GM12878 (cell line): ENCODE data around the gene ATG13. TPM values are rescaled to one million over a fixed set of nuclear protein-coding genes. Genes with fewer than 3 reads are reported as not detected.

Experiments
- ATAC-seq: fragments of 200-7000 bp; cut with Tn5 transposase; 3 replicates; pipeline ENCODE4 v1.9.1; 2020; ENCODE audit warnings: mild to moderate bottlenecking, moderate library complexity
- BruUV-seq: library from RNA; stranded (reverse); fragments of 400-500 nt; replicated peaks from 2 replicates; lab custom pipeline; 2021; lab: Mats Ljungman, UMichigan
- CTCF ChIA-PET: fragments of 300-600 bp; sonication (Branson Sonifier 250); formaldehyde crosslinking; extraction: SDS; loops from one replicate; lab custom pipeline; 2021; ENCODE audit warnings: inconsistent platforms; lab: Yijun Ruan, JAX
- POLR2A ChIA-PET: fragments of 350-600 bp; formaldehyde crosslinking; extraction: SDS; loops from one replicate; lab custom pipeline; 2021; ENCODE audit warnings: inconsistent platforms; lab: Charles Lee
- RAD21 ChIA-PET: fragments of 300-600 bp; sonication (Branson Sonifier 250); formaldehyde crosslinking; loops from one replicate; lab custom pipeline; 2023; ENCODE audit warnings: antibody characterized with exemption; ENCODE audit not compliant: unreplicated experiment; lab: Charles Lee
- SMC1A ChIA-PET: fragments of 300-600 bp; sonication (Branson Sonifier 250); formaldehyde crosslinking; loops from one replicate; lab custom pipeline; 2023; ENCODE audit not compliant: unreplicated experiment, uncharacterized antibody; lab: Charles Lee
- DNase-seq: peaks from one replicate; pipeline ENCODE4 v3.0.0-alpha.2; 2011; ENCODE audit warnings: low read depth, low spot score
- FAIRE-seq: peaks from 3 replicates; lab custom pipeline; 2011; peaks lifted over from hg19 to GRCh38; lab: Jason Lieb, UNC
- H2AFZ ChIP-seq: 2 replicates; pipeline ENCODE4 v1.6.0; 2011; ENCODE audit warnings: low read depth, low read length, control low read depth; ENCODE audit not compliant: control insufficient read depth
- H3K27ac ChIP-seq: 2 replicates; pipeline ENCODE4 v1.5.1; 2011; ENCODE audit warnings: control low read depth; ENCODE audit not compliant: control insufficient read depth, insufficient read depth
- H3K27me3 ChIP-seq, 2 experiments: replicated peaks in 1 of 2; 2 replicates each; pipeline versions ENCODE4 v1.6.0 to v1.6.1; 2011; ENCODE audit warnings: low read length in 1 of 2; ENCODE audit not compliant: control insufficient read depth in 2 of 2, insufficient read depth in 2 of 2
- H3K36me3 ChIP-seq, 2 experiments: 2 replicates each; pipeline ENCODE4 v1.5.1; 2011; ENCODE audit warnings: low read length in 1 of 2; ENCODE audit not compliant: control insufficient read depth in 2 of 2, insufficient read depth in 2 of 2
- H3K4me1 ChIP-seq: 2 replicates; pipeline ENCODE4 v1.6.1; 2011; ENCODE audit warnings: mild to moderate bottlenecking, low read length, moderate library complexity, mixed read lengths; ENCODE audit not compliant: control insufficient read depth, insufficient read depth
- H3K4me2 ChIP-seq: 2 replicates; pipeline ENCODE4 v1.6.0; 2011; ENCODE audit warnings: control low read depth; ENCODE audit not compliant: control insufficient read depth, insufficient read depth
- H3K4me3 ChIP-seq: fragments of 200-600 bp; sonication (generic); 2 replicates; pipeline ENCODE4 v1.5.1; 2016
- H3K79me2 ChIP-seq: 2 replicates; pipeline ENCODE4 v1.6.0; 2011; ENCODE audit warnings: low read length; ENCODE audit not compliant: control insufficient read depth, insufficient read depth
- H3K9ac ChIP-seq: 2 replicates; pipeline ENCODE4 v1.8.0; 2011; ENCODE audit warnings: low read length, control low read depth, mixed read lengths; ENCODE audit not compliant: control insufficient read depth, insufficient read depth
- H3K9me3 ChIP-seq: replicated peaks from 3 replicates; pipeline ENCODE4 v1.5.1; 2011; ENCODE audit warnings: mild to moderate bottlenecking, low read length; ENCODE audit not compliant: control insufficient read depth, insufficient read depth
- H4K20me1 ChIP-seq: 2 replicates; pipeline ENCODE4 v1.6.0; 2011; ENCODE audit not compliant: control insufficient read depth, insufficient read depth
- KLF5 ChIP-seq: fragments of 450-650 bp; IDR thresholded peaks from 2 replicates; pipeline ENCODE4 v1.6.1; 2014; ENCODE audit warnings: mild to moderate bottlenecking; ENCODE audit not compliant: partially characterized antibody
- LARP7 ChIP-seq: fragments of 450-650 bp; IDR thresholded peaks from 2 replicates; pipeline ENCODE4 v1.6.1; 2017; ENCODE audit warnings: mild to moderate bottlenecking
- NR2C1 ChIP-seq: fragments of 450-650 bp; IDR thresholded peaks from 2 replicates; pipeline ENCODE4 v1.6.1; 2017; ENCODE audit warnings: antibody characterized with exemption, mild to moderate bottlenecking, moderate library complexity
- POLR2AphosphoS5 ChIP-seq: IDR thresholded peaks from 2 replicates; pipeline ENCODE4 v1.6.1; 2011; ENCODE audit warnings: mild to moderate bottlenecking, low read length, inconsistent platforms
- SMAD5 ChIP-seq: IDR thresholded peaks from 2 replicates; pipeline ENCODE4 v1.6.1; 2016; ENCODE audit warnings: antibody characterized with exemption, low read depth
- SP1 ChIP-seq: IDR thresholded peaks from one replicate; pipeline ENCODE4 v1.6.1; 2011; ENCODE audit warnings: low read depth, low read length
- SRF ChIP-seq, 2 experiments: IDR thresholded peaks; 2 replicates each; pipeline ENCODE4 v1.6.1; 2011; ENCODE audit warnings: low read depth in 2 of 2, low read length in 2 of 2, mild to moderate bottlenecking in 1 of 2, moderate library complexity in 1 of 2
- STAT3 ChIP-seq: IDR thresholded peaks from 2 replicates; pipeline ENCODE4 v1.6.1; 2011; ENCODE audit warnings: low read depth, low read length, improper control_type of control experiment
- TBL1XR1 ChIP-seq: IDR thresholded peaks from 2 replicates; pipeline ENCODE4 v1.6.1; 2012; ENCODE audit warnings: low read depth, low read length, improper control_type of control experiment
- WGBS: methylation state at CpG from one replicate; pipeline ENCODE4 v1.1.6; 2016; ENCODE audit warnings: low lambda C conversion rate; ENCODE audit not compliant: insufficient replicate concordance, insufficient coverage; ENCODE audit errors: missing lambda C conversion rate; 5-methylcytosine and 5-hydroxymethylcytosine counted together
- in situ Hi-C: fragments of 300-500 bp; cut with MboI; formaldehyde crosslinking; loops from 9 replicates; pipeline ENCODE4 v1.14.3; 2018; ENCODE audit warnings: mixed read lengths
- intact Hi-C: fragments of 100-400 bp; cut with micrococcal nuclease; formaldehyde crosslinking; loops from one replicate; pipeline ENCODE4 v1.14.2; 2022; ENCODE audit not compliant: unreplicated experiment
- polyA plus RNA-seq, 11 experiments: library from polyadenylated mRNA; depleted of rRNA in 4 of 11; unstranded in 6 of 11; stranded (reverse) in 5 of 11; fragments of >200 nt; fragmentation: Nextera tagmentation in 4 of 11; fragmentation: Illumina TruSeq in 1 of 11; extraction: Ambion mirVana in 4 of 11; extraction: Trizol in 1 of 11; gene quantifications; 1 replicate in 1 of 11; 2 replicates in 10 of 11; pipeline versions ENCODE4 v1.2.1 to v1.2.3, GENCODE V29; 2011 to 2016; ENCODE audit warnings: inconsistent platforms in 2 of 11, missing spikeins in 2 of 11, low read depth in 1 of 11
- total RNA-seq, 4 experiments: library from RNA; depleted of rRNA in 3 of 4; stranded (reverse); fragments of >200 nt in 3 of 4; fragmentation: Illumina TruSeq in 1 of 4; extraction: Trizol in 1 of 4; gene quantifications; 2 replicates each; pipeline versions ENCODE4 v1.2.1 to v1.2.3, GENCODE V29; 2013 to 2021
- TF ChIP-seq, protein P1 (sequence below): fragments of 450-650 bp; IDR thresholded peaks from 2 replicates; pipeline ENCODE4 v1.6.1; 2017; ENCODE audit warnings: mild to moderate bottlenecking
- TF ChIP-seq, protein P2 (sequence below): fragments of 450-650 bp; IDR thresholded peaks from 2 replicates; pipeline ENCODE4 v1.6.1; 2018; ENCODE audit warnings: borderline replicate concordance, mild to moderate bottlenecking; ENCODE audit not compliant: partially characterized antibody
- TF ChIP-seq, protein P3 (sequence below): fragments of 450-650 bp; IDR thresholded peaks from 2 replicates; pipeline ENCODE4 v1.6.1; 2017; ENCODE audit warnings: mild to moderate bottlenecking, moderate library complexity

ATG13 gene
- total and polyA plus RNA-seq, 10 of the 15 experiments (the other 5 are each of a cell fraction or from before 2014, with no cell fraction given): 10.9 to 61.6 (median 50.9) TPM

DNA sequence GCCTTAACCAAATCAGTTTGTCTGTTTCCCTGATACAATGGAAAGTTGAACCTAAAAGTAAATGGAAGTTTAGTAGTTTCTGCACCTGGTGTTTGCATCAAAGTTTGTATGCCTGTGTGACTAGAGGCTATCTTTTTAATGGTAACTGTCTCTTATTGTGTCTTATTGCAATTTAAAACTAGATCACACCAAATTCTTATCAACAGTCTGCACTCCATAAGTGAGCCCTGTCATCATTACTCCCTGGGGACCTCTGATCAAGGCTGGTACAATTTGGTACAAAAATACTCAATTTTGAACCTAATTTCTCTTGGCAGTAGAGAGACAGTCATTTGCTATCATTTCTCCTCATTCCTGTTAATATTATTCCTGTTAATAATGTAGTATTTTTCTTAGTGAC lies 45.0 kb downstream of the ATG13 start (continued):
- TF ChIP-seq, protein P1, sequence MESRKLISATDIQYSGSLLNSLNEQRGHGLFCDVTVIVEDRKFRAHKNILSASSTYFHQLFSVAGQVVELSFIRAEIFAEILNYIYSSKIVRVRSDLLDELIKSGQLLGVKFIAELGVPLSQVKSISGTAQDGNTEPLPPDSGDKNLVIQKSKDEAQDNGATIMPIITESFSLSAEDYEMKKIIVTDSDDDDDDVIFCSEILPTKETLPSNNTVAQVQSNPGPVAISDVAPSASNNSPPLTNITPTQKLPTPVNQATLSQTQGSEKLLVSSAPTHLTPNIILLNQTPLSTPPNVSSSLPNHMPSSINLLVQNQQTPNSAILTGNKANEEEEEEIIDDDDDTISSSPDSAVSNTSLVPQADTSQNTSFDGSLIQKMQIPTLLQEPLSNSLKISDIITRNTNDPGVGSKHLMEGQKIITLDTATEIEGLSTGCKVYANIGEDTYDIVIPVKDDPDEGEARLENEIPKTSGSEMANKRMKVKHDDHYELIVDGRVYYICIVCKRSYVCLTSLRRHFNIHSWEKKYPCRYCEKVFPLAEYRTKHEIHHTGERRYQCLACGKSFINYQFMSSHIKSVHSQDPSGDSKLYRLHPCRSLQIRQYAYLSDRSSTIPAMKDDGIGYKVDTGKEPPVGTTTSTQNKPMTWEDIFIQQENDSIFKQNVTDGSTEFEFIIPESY: no peak
- TF ChIP-seq KLF5: no peak
- TF ChIP-seq, protein P2, sequence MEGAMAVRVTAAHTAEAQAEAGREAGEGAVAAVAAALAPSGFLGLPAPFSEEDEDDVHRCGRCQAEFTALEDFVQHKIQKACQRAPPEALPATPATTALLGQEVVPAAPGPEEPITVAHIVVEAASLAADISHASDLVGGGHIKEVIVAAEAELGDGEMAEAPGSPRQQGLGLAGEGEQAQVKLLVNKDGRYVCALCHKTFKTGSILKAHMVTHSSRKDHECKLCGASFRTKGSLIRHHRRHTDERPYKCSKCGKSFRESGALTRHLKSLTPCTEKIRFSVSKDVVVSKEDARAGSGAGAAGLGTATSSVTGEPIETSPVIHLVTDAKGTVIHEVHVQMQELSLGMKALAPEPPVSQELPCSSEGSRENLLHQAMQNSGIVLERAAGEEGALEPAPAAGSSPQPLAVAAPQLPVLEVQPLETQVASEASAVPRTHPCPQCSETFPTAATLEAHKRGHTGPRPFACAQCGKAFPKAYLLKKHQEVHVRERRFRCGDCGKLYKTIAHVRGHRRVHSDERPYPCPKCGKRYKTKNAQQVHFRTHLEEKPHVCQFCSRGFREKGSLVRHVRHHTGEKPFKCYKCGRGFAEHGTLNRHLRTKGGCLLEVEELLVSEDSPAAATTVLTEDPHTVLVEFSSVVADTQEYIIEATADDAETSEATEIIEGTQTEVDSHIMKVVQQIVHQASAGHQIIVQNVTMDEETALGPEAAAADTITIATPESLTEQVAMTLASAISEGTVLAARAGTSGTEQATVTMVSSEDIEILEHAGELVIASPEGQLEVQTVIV: no peak

DNA sequence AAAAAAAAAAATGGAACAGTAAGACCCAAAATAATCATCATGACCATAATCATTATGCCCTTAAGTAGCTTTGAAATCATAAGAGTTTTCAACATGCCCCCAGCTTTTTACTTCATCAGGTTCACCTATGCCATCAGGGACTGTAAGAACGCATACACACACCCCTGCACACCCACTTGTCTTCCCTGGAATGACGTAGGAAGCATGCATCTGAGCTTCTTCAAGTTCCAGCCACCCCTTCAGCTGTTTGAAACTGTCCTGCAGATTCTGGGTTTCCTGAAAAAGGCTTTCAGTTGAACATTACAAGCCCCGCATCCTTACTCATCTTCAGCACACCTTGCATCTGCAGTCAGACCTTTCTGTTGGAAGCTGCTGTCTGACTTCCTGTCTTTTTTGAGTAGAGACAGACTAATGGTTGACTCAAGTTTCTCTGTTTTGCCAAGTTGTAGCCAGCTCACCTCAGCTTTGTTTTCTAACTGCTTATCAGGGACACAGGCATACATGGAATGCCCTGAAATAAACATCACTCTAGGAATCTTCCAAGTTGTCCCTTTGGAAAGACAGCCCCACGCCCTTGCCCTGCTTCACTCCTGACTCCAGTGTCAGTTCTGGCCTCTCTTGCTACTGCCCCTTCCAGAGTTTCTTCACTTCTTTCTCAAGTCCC lies 46.1 kb downstream of the ATG13 start:
- no peaks in the 10 kb centered on the region for H3K9me3 ChIP-seq
- H3K79me2 ChIP-seq: no peaks in the 10 kb centered on the region
- no peak overlapping the region for H2AFZ ChIP-seq
- SMC1A ChIA-PET: interaction anchor here (0.6 to 1.0 kb wide), 2 partner anchors 13 to 21 kb away, joined by 3 read pairs; no protein-coding TSS in a partner anchor
- CTCF ChIA-PET: interaction anchor here (0.6 kb wide), 1 partner anchor 27 kb away, joined by 3 read pairs; no protein-coding TSS in a partner anchor
- TF ChIP-seq TBL1XR1 (no peak), SP1 (no peak), NR2C1 (no peak), POLR2AphosphoS5 (no peak), LARP7 (no peak), SRF (IDR thresholded peaks at IDR 0.05; ENCODE audit: low read depth in 2 of 2, low read length in 2 of 2) (no peak), SMAD5 (no peak), STAT3 (no peak)
- TF ChIP-seq, protein P3, sequence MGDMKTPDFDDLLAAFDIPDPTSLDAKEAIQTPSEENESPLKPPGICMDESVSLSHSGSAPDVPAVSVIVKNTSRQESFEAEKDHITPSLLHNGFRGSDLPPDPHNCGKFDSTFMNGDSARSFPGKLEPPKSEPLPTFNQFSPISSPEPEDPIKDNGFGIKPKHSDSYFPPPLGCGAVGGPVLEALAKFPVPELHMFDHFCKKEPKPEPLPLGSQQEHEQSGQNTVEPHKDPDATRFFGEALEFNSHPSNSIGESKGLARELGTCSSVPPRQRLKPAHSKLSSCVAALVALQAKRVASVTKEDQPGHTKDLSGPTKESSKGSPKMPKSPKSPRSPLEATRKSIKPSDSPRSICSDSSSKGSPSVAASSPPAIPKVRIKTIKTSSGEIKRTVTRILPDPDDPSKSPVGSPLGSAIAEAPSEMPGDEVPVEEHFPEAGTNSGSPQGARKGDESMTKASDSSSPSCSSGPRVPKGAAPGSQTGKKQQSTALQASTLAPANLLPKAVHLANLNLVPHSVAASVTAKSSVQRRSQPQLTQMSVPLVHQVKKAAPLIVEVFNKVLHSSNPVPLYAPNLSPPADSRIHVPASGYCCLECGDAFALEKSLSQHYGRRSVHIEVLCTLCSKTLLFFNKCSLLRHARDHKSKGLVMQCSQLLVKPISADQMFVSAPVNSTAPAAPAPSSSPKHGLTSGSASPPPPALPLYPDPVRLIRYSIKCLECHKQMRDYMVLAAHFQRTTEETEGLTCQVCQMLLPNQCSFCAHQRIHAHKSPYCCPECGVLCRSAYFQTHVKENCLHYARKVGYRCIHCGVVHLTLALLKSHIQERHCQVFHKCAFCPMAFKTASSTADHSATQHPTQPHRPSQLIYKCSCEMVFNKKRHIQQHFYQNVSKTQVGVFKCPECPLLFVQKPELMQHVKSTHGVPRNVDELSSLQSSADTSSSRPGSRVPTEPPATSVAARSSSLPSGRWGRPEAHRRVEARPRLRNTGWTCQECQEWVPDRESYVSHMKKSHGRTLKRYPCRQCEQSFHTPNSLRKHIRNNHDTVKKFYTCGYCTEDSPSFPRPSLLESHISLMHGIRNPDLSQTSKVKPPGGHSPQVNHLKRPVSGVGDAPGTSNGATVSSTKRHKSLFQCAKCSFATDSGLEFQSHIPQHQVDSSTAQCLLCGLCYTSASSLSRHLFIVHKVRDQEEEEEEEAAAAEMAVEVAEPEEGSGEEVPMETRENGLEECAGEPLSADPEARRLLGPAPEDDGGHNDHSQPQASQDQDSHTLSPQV: no peak
- TF ChIP-seq, all 136 proteins: peak for 0
- POLR2A ChIA-PET: interaction anchor here (0.6 kb wide), 1 partner anchor 462 kb away, joined by 4 read pairs; no protein-coding TSS in a partner anchor
- Histone ChIP-seq H3K4me3 (no peak overlapping the region), H3K36me3 (peaks cover 11 to 29% of the 10 kb centered on the region in 2 experiments), H4K20me1 (no peaks in the 10 kb centered on the region), H3K4me1 (no peaks in the 10 kb centered on the region), H3K27me3 (no peaks in the 10 kb centered on the region), H3K27ac (no peak overlapping the region), H3K4me2 (no peak overlapping the region), H3K9ac (no peak overlapping the region)
- intact Hi-C loops (no loop called here), in situ Hi-C loops (no loop called here)
- 86% methylated on average over 4 of the region's 4 CpGs for WGBS
- no TSS peak for BruUV-seq
- ATAC-seq (no peak), FAIRE-seq (no peak), DNase-seq (no peak)
- RAD21 ChIA-PET: no interaction called here
